ENCODE results near the gene ZBTB21. TPM values are rescaled to one million over a fixed set of nuclear protein-coding genes. Genes with fewer than 3 reads are reported as not detected.

Gene ZBTB21
- total and polyA plus RNA-seq, 2 experiments from 2014 or later = 10.0 to 11.0 TPM

DNA sequence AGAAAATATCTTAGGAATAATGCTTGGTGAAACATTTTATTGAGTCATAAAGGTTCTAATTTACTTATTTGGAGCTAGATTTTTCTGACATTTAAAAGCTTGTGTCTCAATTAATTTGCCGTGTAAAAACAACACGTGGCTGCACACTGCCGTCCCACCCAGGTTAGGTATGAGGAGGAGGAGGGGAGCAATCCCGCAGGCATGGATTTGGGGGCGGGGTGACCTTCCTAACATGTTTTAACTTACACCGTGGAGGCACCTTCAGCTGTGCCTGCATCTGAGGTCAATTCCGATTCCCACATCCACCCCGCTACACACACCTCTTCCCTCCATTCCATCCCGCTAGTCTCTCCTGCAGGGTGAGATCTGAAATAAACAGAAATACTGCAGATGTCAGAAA lies 32.5 kb upstream of the ZBTB21 start:
- H3F3A ChIP-seq (replicated peaks; ENCODE audit: low read depth) = no peaks in the 10 kb centered on the region
- H3K9me2 ChIP-seq (ENCODE audit: insufficient read depth) = no peaks in the 10 kb centered on the region
- no peak for TF ChIP-seq POLR2AphosphoS5 (IDR thresholded peaks at IDR 0.05; ENCODE audit: low read depth)
- no peak for TF ChIP-seq ZNF331 (CRISPR knock-in tag; IDR thresholded peaks at IDR 0.05; ENCODE audit: low read depth)
- no peak for TF ChIP-seq EZH2 (IDR thresholded peaks at IDR 0.05; ENCODE audit: low read depth, unreplicated experiment)
- TF ChIP-seq, protein P1, sequence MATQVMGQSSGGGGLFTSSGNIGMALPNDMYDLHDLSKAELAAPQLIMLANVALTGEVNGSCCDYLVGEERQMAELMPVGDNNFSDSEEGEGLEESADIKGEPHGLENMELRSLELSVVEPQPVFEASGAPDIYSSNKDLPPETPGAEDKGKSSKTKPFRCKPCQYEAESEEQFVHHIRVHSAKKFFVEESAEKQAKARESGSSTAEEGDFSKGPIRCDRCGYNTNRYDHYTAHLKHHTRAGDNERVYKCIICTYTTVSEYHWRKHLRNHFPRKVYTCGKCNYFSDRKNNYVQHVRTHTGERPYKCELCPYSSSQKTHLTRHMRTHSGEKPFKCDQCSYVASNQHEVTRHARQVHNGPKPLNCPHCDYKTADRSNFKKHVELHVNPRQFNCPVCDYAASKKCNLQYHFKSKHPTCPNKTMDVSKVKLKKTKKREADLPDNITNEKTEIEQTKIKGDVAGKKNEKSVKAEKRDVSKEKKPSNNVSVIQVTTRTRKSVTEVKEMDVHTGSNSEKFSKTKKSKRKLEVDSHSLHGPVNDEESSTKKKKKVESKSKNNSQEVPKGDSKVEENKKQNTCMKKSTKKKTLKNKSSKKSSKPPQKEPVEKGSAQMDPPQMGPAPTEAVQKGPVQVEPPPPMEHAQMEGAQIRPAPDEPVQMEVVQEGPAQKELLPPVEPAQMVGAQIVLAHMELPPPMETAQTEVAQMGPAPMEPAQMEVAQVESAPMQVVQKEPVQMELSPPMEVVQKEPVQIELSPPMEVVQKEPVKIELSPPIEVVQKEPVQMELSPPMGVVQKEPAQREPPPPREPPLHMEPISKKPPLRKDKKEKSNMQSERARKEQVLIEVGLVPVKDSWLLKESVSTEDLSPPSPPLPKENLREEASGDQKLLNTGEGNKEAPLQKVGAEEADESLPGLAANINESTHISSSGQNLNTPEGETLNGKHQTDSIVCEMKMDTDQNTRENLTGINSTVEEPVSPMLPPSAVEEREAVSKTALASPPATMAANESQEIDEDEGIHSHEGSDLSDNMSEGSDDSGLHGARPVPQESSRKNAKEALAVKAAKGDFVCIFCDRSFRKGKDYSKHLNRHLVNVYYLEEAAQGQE (IDR thresholded peaks at IDR 0.05; ENCODE audit: unreplicated experiment) = no peak
- no peak for TF ChIP-seq ETS1 (IDR thresholded peaks at IDR 0.05)
- no peak for TF ChIP-seq CREB1 (CRISPR knock-in tag; IDR thresholded peaks at IDR 0.05; ENCODE audit: low read depth)
- TF ChIP-seq ZNF114 (CRISPR knock-in tag; IDR thresholded peaks at IDR 0.05) = no peak
- TF ChIP-seq, protein P2, sequence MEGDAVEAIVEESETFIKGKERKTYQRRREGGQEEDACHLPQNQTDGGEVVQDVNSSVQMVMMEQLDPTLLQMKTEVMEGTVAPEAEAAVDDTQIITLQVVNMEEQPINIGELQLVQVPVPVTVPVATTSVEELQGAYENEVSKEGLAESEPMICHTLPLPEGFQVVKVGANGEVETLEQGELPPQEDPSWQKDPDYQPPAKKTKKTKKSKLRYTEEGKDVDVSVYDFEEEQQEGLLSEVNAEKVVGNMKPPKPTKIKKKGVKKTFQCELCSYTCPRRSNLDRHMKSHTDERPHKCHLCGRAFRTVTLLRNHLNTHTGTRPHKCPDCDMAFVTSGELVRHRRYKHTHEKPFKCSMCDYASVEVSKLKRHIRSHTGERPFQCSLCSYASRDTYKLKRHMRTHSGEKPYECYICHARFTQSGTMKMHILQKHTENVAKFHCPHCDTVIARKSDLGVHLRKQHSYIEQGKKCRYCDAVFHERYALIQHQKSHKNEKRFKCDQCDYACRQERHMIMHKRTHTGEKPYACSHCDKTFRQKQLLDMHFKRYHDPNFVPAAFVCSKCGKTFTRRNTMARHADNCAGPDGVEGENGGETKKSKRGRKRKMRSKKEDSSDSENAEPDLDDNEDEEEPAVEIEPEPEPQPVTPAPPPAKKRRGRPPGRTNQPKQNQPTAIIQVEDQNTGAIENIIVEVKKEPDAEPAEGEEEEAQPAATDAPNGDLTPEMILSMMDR (conservative IDR thresholded peaks at IDR 0.05; ENCODE audit: low read depth in 2 of 2) = no peak
- TF ChIP-seq, protein P3, sequence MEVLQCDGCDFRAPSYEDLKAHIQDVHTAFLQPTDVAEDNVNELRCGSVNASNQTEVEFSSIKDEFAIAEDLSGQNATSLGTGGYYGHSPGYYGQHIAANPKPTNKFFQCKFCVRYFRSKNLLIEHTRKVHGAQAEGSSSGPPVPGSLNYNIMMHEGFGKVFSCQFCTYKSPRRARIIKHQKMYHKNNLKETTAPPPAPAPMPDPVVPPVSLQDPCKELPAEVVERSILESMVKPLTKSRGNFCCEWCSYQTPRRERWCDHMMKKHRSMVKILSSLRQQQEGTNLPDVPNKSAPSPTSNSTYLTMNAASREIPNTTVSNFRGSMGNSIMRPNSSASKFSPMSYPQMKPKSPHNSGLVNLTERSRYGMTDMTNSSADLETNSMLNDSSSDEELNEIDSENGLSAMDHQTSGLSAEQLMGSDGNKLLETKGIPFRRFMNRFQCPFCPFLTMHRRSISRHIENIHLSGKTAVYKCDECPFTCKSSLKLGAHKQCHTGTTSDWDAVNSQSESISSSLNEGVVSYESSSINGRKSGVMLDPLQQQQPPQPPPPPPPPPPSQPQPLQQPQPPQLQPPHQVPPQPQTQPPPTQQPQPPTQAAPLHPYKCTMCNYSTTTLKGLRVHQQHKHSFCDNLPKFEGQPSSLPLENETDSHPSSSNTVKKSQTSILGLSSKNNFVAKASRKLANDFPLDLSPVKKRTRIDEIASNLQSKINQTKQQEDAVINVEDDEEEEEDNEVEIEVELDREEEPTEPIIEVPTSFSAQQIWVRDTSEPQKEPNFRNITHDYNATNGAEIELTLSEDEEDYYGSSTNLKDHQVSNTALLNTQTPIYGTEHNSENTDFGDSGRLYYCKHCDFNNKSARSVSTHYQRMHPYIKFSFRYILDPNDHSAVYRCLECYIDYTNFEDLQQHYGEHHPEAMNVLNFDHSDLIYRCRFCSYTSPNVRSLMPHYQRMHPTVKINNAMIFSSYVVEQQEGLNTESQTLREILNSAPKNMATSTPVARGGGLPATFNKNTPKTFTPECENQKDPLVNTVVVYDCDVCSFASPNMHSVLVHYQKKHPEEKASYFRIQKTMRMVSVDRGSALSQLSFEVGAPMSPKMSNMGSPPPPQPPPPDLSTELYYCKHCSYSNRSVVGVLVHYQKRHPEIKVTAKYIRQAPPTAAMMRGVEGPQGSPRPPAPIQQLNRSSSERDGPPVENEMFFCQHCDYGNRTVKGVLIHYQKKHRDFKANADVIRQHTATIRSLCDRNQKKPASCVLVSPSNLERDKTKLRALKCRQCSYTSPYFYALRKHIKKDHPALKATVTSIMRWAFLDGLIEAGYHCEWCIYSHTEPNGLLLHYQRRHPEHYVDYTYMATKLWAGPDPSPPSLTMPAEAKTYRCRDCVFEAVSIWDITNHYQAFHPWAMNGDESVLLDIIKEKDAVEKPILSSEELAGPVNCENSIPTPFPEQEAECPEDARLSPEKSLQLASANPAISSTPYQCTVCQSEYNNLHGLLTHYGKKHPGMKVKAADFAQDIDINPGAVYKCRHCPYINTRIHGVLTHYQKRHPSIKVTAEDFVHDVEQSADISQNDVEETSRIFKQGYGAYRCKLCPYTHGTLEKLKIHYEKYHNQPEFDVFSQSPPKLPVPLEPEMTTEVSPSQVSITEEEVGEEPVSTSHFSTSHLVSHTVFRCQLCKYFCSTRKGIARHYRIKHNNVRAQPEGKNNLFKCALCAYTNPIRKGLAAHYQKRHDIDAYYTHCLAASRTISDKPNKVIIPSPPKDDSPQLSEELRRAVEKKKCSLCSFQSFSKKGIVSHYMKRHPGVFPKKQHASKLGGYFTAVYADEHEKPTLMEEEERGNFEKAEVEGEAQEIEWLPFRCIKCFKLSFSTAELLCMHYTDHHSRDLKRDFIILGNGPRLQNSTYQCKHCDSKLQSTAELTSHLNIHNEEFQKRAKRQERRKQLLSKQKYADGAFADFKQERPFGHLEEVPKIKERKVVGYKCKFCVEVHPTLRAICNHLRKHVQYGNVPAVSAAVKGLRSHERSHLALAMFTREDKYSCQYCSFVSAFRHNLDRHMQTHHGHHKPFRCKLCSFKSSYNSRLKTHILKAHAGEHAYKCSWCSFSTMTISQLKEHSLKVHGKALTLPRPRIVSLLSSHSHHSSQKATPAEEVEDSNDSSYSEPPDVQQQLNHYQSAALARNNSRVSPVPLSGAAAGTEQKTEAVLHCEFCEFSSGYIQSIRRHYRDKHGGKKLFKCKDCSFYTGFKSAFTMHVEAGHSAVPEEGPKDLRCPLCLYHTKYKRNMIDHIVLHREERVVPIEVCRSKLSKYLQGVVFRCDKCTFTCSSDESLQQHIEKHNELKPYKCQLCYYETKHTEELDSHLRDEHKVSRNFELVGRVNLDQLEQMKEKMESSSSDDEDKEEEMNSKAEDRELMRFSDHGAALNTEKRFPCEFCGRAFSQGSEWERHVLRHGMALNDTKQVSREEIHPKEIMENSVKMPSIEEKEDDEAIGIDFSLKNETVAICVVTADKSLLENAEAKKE (CRISPR knock-in tag; IDR thresholded peaks at IDR 0.05) = no peak
- TF ChIP-seq JUNB (IDR thresholded peaks at IDR 0.05; ENCODE audit: unreplicated experiment) = no peak
- no peak for TF ChIP-seq EZH2phosphoT487 (IDR thresholded peaks at IDR 0.05; ENCODE audit: unreplicated experiment)
- TF ChIP-seq NANOG (IDR thresholded peaks at IDR 0.05; ENCODE audit: borderline replicate concordance) = no peak
- no peak for TF ChIP-seq STAT1 (IDR thresholded peaks at IDR 0.05; ENCODE audit: unreplicated experiment)
- H3K4me2 ChIP-seq = no peak overlapping the region
- Mint-ChIP-seq H3K27me3 (ENCODE audit: insufficient read depth, low read depth, poor library complexity) (peaks cover 13% of the 10 kb centered on the region), H3K36me3 (ENCODE audit: low read depth) (no peaks in the 10 kb centered on the region), H3K9me3 (peaks cover 3% of the 10 kb centered on the region), H3K27ac (no peak overlapping the region), H3K4me1 (0 out of 3 replicates have a peak, but pooled peaks cover 2% of the 10 kb centered on the region), H3K4me3 (no peak overlapping the region)
- no peaks in the 10 kb centered on the region for H3K27me3 ChIP-seq (ENCODE audit: insufficient read depth)
- DNase-seq (ENCODE audit: low spot score) (no peak), ATAC-seq (no peak)
- H3K4me1 ChIP-seq (ENCODE audit: insufficient read depth) = no peaks in the 10 kb centered on the region
- H3K27ac ChIP-seq (ENCODE audit: low read depth) = no peak overlapping the region
- no peaks in the 10 kb centered on the region for H3K36me3 ChIP-seq (ENCODE audit: insufficient read depth)
- no peaks in the 10 kb centered on the region for H4K20me1 ChIP-seq (replicated peaks; ENCODE audit: insufficient read depth)
- H2AFZ ChIP-seq = no peak overlapping the region; the same call in 1 of the 2 replicates
- H3K4me3 ChIP-seq = no peak overlapping the region
- no peaks in the 10 kb centered on the region for H3K79me2 ChIP-seq (replicated peaks; ENCODE audit: insufficient read depth)
